ENCODE measurements around the gene AP1M2.
"Not testable (repeated sequence)": the region's sequence is repeated elsewhere in the genome, so short reads cannot be mapped to it uniquely, and the experiment has no call there.

AP1M2 gene

DNA sequence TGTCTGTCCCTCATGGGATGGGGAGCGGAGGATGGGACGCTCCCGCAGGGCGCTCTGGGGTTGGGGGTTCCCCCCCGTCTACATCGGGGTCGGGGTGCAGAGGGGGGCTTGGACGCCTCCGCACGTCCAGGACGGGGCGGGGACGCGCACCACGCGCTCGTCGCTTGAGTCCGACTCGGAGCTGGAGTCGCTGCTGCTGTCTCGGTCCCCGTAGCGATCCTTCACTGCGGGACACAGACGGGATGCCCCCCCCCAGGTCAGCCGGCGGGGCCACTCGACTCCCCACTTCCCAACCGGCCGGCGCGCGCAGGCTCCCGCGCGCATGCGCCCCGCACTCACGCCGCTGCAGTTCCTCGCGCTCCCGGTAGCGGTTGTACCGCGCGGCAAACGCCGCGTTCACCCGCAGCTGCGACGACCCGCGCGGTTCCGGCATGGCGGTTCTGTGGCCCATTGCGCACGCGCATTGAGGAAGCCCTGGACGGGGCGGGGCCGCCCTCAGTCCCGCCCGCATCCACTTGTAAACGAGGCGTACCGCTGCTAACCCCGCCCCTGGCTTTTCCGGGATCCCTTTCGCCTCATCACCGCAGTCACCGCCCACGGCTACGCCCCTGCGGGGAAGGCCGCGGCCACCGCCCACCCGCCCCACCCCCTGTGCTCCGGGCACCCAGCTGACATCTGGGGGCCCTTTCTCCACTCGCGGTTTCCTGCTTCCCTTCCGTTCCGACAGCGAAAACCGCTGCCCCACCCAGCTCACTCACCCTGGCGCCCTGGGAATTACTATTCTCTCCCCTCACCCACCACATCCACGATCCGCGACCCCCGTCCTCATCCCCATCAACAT, 21.3 kb downstream of the AP1M2 start, which contains the start of gene KRI1:
TSS of gene KRI1 (minus strand) at position 444 of the 841 bp plus-strand sequence. CDS start at position 433, 11 bp downstream.
- peak; percentile 98 for DNase-seq (ENCODE audit: low read depth, low spot score)

DNA sequence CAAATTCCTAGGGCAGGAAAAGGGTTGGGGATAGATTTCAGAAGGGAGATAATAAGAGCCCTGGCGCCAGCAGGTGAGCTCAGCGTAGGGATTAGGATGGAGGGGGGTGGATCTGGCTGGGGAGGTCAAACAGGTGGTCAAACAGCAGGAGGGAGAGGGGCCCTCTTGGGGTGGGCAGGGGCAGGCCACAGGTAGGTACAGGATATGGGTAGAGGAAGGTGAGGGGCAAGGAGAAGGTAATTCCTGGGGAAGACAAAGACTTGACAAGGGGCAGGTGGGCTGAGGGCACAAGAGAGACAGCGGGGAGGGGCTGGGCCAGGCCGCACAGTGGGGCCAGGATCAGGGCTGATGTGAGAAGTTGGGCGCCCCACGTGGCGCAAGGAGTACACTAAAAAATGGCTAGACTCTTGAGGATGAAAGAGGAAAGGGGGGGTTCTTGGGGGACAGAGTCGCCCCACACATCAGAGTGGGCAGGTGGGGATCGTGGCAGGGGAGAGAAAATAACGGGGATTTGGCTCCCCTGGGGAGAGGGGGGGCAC, 22.0 kb downstream of the AP1M2 start:
- DNase-seq (ENCODE audit: low read depth, low spot score) = no peak

DNA sequence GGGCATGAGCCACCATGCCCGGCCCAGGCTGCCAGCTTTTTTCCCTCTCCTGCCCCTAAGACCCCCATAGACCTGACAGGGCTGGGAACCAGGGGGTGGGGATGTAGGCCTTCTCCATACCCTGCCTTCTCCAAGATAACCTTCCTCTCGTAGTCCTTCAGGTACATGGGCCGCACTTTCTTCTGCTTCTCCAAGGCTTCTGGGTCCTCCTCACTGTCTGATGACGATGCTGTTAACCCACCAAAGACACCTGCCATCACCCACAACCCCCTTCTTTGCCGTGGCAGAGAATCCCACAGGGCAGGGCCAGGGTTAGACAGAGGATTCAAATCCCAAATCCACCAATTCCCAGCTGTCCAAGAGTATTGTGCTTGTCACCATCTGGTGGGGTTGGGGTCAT, 24.5 kb downstream of the AP1M2 start:
- no peak for DNase-seq (ENCODE audit: low read depth, low spot score)

DNA sequence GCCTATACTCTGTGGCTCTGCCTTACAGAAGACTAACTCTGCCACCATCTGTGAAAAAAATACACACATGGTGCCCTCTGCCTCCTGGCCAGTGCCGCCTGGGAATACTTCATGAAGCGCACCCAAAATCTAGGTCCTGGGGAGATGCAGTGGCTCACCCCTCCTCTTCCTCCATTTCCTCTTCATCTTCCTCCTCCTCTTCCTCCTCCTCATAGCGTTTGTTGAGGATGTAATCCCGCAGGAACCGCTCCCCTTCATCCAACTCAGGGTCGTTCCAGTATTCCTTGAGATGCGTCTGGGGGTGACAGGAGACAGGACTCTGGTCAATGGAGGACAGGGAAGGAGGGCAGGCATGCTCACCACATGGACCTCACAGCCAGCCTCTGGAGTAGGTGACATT, 27.0 kb downstream of the AP1M2 start:
- DNase-seq (ENCODE audit: low read depth, low spot score) = no peak

DNA sequence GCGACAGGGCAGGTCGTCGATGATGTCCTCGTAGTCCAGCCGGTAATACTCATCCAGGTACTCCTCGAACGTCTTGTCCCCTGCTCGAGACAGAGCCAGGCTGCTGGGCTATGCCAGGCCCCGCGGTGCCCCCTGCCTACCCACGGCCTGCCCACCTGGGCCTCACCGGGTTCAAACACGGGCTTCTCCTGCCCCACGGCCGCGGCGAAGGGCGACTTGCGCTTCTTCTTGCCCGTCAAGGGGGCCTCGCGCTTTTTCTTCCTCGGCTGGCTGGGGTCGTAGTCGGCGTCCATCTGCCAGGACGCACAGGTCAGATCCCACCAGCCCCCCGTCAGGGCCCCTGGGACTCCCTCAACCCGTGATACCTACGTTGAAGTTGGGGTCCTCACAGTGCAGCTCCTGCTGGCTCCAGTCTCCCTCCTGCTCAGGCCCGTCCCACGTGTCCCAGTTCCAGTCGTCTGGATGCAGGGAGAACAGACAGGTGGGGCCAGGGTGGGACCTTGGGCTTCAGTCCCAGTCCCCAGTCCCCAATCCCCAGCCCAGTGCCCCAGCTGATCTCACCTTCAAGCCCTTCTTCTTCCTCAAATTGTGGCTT, 29.4 kb downstream of the AP1M2 start:
- DNase-seq (ENCODE audit: low read depth, low spot score) = no peak

DNA sequence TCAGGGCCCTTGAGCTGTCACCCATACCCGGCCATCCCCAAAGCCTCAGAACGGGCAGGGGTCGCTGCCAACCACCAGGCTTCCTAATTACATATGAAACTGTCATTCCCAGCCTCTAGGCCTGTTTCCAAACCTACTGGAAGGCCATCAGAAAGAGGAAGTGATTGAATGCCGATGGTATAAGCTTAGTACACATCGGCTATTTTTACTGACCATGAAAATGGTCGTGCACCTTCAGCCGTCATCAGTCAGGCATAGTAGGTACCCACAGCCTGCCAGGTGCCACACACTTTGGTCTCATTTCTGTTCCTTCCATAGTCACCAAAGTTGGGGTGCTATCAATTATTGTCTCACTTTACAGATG, 31.5 kb downstream of the AP1M2 start:
- no peak for DNase-seq (ENCODE audit: low read depth, low spot score)

DNA sequence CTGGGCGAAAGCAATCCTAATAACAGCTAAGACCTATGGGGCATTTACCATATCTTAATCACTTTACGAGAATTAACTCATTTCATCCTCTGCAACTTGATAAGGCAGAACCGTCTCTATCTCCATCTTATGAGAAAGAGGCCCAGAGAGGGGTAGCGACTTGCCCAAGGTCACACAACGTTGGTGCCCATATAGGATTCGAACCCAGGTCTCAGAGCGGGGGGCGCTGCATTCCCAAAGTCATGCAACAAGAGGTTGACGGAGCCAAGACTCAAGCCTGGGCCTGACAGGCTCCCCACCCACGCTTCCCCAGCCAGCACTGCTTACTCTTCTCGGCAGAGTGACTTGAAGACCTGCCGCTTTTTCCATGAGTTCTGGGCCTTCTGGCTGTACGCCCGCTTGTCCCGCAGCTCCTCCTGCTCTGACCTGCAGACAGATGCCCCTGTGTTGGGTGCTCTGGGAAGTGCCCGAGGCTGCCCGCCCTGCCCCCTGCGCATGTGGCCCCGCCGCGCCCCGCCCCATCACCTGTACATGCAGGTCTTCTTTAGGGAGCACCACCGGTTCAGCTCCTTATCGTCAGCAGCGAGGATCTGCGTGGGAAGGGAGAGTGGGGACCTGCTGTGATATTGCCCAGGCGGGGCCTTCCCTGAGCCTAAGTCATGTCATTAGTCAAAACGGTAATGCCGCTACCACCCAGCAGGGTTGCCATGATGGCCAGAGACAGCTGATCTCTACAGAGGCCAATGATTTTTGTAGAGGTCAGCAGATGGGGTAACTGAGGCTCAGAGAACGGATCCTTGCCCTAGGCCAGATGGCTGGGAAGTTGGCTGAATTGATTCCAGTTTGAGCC, 32.1 kb downstream of the AP1M2 start:
- no peak for DNase-seq (ENCODE audit: low read depth, low spot score)

DNA sequence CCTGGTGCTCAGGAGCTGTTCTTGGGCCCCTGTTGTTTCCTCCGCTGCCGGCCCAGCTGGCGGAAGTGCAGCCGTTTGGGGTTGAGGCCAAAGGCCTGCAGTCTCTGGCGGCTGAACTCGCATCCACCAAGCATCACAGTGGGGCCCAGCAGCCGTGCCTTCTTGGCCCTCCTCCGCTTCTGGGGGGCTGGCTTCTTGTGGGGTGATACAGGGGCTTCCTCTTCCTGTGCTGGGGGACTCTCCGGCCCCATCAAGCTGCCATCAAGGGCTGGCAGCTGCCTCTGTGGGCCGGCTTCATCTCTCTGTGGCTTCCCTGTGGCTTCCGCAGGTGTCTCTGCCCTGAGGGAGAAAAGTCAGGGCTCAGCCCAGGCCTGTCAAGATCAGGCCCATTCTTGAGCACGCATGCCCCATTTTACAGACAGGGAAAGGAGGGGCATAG, 33.1 kb downstream of the AP1M2 start:
- no peak for DNase-seq (ENCODE audit: low read depth, low spot score)

DNA sequence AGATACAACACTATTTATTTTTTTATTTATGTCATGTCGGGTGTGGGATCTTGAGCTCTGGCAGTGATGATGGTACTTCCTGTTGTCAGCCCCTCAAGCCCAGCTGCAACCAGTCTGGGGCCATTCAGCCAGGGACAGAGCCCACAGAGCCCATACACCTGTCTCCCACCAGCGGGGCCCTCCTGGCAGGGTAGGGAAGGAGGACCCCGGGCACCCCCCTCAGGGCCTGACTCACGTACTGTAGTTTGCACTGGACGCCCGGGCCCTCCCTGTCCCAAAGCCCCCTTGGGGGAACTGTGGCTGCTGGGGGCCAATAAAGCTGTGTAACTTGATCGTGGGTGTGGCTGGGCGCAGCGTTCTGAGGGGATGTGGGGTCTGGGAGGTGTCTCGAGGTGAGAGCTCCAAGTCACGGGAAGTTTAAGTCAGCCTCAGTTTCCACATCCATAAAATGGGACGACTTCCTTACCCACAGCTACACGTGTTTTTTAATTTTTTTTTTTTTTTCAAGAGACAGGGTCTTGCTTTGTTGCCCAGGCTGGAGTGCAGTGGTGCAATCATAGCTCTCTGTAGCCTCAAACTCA, 33.9 kb downstream of the AP1M2 start:
- DNase-seq (ENCODE audit: low read depth, low spot score) = no peak

DNA sequence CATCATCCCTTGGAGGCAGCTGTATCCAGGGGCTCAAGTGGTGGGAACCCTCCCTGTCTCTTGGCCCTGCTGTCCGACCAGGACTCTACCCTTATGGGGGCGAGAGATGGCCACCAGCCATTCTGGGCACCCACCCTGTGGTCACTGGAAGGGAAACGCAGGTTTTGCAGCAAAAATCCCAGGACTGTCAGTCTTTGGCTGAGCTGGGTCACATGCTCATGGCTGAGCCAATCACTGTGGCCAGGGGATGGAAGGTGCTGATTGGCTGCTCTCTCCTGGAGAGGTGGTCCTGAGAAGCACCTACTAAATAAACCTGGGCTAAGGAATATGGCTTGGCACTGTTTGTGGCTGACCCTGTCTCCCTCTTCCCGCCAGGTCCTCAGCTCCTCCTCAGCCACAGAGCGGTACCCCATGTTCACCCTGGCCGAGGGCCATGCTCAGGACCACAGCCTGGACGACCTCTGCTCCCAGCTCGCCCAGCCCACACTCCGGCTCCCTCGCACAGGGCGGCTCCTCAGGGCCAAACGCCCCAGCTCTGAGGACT, 34.5 kb downstream of the AP1M2 start:
- DNase-seq (ENCODE audit: low read depth, low spot score) = peak; percentile 75

DNA sequence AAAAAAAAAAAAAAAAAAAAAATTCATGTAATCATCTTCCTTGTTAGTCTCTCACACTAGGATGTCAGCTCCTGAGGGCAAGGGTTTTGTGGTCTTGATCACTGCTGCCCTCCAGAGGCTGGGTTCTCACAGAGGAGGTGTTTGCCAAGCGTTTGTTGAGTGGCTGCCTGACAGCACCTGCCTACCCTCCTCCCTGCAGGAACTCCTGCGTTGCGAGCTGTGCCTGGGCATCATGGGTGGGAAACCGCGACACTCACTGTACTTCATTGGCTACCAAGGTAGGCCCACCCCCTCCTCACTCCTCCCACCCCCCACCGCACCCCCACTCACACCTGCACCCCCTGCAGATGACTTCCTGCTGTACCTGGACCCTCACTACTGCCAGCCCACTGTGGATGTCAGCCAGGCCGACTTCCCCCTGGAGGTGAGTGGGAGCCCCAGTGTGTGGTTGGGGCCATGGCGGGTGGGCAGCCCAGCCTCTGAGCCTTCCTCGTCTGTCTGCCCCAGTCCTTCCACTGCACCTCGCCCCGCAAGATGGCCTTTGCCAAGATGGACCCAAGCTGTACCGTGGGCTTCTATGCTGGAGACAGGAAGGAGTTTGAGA, 35.3 kb downstream of the AP1M2 start:
- peak; percentile 32 for DNase-seq (ENCODE audit: low read depth, low spot score)

DNA sequence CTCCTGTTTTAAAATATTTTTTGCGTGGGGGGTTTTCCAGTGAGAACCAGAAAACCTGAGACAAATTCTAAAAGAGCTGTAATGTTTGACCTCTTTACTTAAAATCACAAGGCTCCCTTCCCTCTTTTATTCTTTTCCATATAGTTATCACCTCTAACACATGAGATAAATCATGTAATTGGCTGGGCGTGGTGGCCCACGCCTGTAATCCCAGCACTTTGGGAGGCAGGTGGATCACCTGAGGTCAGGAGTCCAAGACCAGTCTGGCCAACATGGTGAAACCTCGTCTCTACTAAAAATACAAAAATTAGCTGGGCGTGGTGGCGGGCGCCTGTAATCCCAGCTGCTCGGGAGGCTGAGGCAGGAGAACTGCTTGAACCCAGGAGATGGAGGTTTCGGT, 36.1 kb downstream of the AP1M2 start:
- DNase-seq (ENCODE audit: low read depth, low spot score) = not testable (repeated sequence)

DNA sequence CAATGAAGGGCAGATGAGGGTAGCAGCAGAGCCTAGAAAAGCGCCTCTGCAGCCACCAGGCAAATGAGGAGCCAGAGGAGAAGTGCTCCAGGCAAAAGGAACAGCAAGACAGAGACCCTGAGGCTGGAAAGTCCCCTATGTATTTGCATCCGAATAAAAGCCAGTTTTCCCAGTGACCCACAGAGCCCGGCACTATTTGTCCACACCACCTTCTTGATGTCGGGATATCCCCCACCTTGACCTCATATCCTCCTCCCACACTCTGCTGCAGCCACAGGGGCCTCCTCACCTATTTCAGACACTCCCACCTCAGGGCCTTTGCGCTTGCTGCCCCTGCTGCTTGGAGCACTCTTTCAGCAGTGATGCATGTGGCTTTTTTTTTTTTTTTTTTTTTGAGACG, 36.8 kb downstream of the AP1M2 start:
- no peak for DNase-seq (ENCODE audit: low read depth, low spot score)

DNA sequence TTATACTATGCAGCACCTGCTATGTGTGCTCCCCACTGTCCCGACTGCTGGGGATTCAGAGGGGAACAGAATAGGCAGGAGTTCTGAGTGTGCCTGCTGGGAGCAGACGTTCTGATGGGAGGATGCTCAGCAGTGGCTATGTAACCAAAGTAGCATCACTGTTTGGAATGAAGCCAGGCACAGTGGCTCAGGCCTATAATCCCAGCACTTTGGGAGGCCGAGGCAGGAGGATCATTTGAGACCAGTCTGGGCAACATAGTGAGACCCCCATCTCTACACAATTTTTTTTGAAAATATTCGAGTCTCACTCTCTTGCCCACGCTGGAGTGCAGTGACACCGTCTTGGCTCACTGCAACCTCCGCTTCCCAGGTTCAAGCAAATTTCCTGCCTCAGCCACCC, 37.4 kb downstream of the AP1M2 start:
- DNase-seq (ENCODE audit: low read depth, low spot score) = no peak

DNA sequence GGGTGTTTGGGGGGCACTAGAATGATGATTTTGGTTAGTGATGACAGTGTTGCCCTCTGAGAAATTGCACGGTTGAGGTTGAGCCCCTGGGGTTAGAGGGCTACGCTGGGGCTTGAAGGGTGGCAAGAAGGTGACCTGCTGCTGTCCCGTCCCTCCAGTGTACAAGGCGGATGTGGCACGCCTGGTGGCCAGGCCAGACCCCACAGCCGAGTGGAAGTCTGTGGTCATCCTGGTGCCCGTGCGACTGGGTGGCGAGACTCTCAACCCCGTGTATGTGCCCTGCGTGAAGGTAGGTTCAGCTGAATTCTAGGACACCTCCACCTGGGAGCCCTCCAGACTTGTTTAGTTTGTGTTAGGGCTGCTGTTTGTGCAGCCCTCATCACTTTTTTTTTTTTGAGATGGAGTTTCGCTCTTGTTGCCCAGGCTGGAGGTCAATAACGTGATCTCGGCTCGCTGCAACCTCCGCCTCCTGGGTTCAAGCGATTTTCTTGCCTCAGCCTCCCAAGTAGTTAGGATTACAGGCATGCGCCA, 38.3 kb downstream of the AP1M2 start:
- no peak for DNase-seq (ENCODE audit: low read depth, low spot score)

DNA sequence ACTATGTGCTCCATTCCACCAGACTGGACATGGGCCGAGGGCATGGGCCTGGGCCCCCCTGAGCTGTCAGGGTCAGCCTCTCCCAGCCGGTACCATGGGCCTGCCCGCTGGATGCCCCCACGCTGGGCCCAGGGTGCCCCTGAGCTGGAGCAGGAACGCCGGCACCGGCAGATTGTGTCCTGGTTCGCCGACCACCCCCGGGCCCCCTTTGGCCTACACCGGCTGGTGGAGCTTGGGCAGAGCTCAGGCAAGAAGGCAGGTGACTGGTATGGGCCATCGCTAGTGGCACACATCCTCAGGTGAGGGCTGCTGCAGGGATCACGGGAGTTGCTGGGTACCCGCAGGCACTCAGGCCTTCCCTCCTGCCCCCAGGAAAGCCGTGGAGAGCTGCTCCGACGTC, 40.3 kb downstream of the AP1M2 start:
- no peak for DNase-seq (ENCODE audit: low read depth, low spot score)

DNA sequence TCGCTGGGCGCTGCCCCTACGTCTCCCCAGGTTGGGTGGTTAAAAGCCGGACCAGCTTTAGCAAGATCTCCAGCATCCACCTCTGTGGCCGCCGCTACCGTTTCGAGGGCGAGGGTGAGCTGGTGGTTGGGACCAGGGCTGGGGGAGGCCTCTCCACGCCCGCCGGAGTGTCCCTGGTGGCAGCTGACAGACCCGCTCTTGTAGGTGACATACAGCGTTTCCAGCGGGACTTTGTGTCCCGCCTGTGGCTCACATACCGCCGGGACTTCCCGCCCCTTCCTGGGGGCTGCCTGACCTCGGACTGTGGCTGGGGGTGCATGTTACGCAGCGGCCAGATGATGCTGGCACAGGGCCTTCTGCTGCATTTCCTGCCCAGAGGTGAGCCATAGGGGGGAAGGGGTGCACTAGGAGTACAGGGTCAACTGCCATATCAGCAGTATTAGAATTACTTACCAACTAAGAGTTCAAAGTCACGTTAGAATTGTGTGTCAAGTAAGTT, 42.3 kb downstream of the AP1M2 start:
- DNase-seq (ENCODE audit: low read depth, low spot score) = no peak

DNA sequence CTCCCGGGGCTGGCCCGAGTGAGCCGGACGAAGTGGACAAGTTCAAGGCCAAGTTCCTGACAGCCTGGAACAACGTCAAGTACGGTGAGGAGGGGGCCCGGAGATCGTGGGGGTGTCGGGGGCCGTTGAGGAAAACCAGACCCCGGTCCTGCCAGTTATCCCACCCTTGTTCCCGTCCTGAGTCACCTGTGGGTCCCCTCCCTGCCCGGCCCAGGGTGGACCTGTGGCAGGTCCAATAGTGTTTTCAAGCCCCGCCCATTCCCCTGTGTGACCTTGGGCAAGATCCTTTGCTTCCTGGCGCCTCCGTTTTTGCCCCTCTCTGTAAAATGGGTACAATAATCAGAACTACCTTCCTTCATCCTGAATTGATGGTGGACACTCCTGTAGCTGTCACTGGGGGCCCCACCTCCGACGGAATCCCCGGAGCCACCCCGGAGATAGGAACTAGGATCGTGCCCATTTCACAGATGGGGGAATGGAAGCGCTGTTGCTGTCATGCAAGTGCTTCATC, 42.8 kb downstream of the AP1M2 start:
- no peak for DNase-seq (ENCODE audit: low read depth, low spot score)

DNA sequence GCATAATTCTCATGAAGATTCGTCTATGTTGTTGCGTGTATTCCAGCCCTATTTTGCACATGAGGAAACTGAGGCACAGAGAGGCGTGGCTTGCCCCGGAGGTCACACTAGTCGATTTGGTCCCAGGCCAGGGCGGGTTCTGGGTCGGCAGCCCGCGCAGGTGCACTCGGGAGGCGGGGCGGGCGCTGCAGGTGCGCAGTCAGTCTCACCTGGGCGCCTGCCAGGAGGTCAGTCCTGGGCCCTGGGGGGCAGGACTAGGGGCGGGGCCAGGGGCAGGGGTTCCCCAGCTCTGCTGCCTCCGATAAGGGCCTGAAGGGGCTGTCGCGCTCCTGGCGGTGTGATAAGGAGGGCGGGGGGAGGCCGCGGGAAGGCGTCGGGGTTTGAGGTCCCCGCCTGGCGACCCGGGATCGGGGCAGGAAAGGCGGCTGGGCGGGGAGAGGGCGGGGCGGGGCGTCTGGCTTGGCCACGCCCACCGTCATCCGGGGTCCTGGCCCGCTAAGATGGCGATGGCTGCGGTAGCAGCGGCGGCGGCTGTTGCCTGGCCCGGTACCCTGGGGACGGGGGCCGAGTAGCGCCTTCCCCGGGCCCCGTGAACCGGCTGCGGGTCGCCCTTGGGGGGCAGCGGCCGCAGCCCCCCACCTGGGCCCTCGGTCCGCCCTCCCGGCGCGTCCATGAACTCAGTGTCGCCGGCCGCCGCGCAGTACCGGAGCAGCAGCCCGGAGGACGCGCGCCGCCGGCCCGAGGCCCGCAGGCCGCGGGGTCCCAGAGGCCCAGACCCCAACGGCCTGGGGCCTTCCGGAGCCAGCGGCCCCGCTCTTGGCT, 43.5 kb downstream of the AP1M2 start, which contains the start of gene ATG4D:
TSS of gene ATG4D (plus strand) at position 485 of the 822 bp plus-strand sequence. CDS start at position 672, 187 bp downstream.
- DNase-seq (ENCODE audit: low read depth, low spot score) = peak; percentile 71

Measured in ELF-1 (cell line).